GM03348 (cell line): ENCODE data around the gene NUP50.
A peak's percentile ranks its signal among the peaks of the same experiment; 100 is the strongest.

Experiments
- DNase-seq: peaks from one replicate; pipeline ENCODE4 v3.0.0; 2012; ENCODE audit warnings: low spot score

NUP50 gene, protein sequence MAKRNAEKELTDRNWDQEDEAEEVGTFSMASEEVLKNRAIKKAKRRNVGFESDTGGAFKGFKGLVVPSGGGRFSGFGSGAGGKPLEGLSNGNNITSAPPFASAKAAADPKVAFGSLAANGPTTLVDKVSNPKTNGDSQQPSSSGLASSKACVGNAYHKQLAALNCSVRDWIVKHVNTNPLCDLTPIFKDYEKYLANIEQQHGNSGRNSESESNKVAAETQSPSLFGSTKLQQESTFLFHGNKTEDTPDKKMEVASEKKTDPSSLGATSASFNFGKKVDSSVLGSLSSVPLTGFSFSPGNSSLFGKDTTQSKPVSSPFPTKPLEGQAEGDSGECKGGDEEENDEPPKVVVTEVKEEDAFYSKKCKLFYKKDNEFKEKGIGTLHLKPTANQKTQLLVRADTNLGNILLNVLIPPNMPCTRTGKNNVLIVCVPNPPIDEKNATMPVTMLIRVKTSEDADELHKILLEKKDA

GRCh38 chr22:45163451-45164269, at the start of gene NUP50:
Gene NUP50, plus strand, starts transcription at chr22:45163925. Its CDS starts 4,253 bp downstream, at chr22:45168178.
- peak; percentile 100 for DNase-seq

DNA sequence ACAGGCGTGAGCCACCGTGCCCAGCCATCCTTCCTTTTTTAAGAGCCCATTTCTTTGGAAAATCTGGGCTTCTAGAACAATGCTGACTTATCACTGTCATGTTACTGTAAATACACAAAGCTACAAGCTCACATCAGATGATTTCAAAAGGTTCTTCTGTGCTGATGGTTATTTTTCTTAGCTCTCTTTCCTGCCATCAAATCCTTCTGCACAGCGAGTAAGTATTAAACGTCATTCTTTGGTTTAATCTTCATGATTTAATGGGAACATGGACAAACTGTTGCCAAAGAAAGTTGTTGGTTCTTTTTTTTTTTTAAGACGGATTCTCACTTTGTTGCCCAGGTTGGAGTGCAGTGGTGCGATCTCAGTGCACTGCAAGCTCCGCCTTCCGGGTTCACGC, 43.3 kb upstream of the NUP50 start:
- DNase-seq, result no peak

- no peak for DNase-seq
Measured at GRCh38 chr22:45120931-45121330, 42.8 kb upstream of the NUP50 start.

GRCh38 chr22:45124176-45124847, 39.4 kb upstream of the NUP50 start:
- no peak for DNase-seq

GRCh38 chr22:45125188-45125587, 38.5 kb upstream of the NUP50 start:
- DNase-seq, result peak; percentile 59

- DNase-seq, result peak; percentile 54
Measured at GRCh38 chr22:45127866-45128265, 35.9 kb upstream of the NUP50 start.

DNA sequence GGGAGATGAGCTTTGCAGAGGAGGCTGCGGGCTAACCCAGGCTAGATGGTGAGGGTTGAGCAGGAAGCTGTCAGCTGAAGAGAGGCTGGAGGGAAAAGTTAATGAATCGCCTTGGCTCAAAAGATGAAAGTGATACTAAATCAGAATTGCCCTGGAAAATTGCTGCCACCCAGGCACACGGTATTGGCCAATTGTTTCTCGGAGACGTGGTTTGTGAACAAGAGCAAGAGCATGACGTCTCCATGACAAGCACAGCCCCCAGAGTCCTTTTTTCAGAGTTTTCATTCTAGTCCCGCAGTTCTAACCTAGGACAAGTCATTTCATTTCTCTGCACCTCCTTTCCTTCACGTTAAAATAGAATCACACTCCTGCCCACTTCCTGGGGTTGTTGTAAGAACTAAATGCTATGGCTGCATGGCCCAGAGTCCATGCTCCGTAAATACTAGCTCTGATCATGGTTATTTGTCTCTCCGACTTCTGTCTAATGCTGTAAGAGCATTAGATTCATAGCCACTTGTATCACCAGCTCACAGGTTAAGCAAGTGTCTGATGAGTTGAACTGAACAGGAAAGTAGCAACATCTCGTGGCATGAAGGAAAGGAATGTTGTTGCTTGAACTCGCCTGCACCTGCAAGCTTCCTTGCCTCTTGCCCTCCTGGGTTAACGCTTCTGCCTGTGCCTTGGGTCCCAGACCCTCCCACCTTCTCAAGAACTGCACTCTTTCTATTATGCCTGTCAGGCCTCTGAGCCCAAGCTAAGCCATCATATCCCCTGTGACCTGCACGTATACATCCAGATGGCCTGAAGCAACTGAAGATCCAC, 33.8 kb upstream of the NUP50 start:
- DNase-seq, result no peak

GRCh38 chr22:45130891-45131290, 32.8 kb upstream of the NUP50 start:
- no peak for DNase-seq

DNA sequence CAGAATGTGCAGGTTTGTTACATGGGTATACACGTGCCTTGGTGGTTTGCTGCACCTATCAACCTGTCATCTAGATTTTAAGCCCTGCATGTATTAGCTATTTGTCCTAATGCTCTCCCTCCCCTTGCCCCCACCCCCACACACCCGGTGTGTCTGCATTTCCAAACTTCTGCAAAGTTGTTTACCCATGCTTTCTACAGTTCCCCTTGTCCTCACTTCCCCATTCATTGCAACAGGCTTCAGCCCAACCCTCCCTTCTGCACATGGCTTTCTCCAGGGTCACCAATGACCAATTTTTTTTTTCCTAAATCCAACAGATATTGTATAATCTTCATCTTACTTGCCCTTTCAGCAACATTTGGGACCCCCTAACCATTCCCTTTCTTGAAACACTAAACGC, 32.0 kb upstream of the NUP50 start:
- DNase-seq, result no peak

DNA sequence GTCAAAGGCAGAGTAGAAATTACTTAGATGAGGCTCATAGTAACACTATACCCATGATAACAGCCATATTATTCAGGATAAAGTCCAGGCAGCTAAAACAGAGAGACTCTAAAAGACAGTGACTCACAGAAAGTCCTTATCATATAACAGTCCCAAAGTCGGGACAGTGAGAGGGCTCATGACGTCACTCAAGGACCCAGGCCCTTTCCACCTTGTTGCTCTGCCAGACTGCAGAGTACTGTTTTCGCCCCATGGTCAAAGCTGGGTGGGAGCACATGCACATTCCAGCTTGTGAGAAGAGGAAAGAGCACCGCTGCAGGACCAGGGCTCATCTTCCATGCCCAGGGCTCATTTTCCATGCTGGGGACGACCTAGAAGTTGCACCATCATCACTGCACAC, 29.4 kb upstream of the NUP50 start:
- no peak for DNase-seq

DNA sequence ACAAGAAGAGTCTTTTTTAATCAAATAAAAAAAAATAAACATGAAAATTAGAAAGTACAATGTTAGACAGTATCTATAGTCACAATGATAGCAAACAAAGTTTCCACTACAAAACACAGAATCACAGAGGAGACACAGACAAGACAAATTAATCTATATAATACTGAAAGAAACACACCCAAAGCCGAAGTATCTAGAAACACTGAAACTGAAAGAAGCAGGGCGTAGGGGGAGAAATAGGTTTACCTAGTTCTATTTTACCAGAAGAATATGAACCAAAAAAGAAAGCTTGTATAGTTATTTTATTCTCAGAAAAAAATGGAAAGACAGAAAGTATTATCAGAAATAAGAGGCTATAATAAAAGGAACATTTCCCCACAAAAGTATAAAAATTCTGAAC, 27.1 kb upstream of the NUP50 start:
- DNase-seq, result no peak

DNA sequence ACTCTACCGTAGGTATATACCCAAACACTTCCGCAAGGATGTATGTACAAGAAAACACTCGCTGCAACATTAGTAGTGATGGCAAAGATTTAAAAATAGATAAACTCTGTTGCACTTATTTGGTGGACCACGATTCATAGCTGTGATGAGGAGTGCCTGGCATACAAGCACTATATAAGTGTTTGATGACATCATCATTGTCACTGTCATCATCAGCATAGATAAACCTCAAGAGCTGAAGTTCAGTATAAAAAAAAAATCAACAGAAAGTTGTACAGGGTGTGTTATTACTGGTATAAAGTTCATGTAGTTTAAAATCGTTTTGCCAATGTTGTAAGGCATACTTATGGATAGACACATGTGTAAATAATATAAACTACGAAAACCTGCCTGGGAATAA, 24.0 kb upstream of the NUP50 start:
- no peak for DNase-seq

DNA sequence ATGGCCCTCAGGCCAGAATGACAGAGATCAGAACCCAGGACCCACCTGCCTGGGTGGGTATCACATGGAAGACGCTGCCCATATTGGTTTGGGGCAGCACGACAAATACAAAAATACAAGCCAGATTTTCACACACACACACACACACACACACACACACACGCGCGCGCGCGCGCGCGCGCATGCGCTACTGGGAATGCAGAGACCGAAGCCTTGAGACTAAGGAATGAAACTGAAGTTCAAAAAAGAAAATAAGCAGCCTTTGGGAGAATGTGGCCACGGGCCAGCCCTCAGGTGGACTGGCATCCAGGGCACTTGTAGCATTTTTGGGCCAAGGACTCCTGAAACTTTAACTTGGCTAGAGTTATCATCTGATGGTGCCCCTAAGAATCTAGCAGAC, 21.3 kb upstream of the NUP50 start:
- no peak for DNase-seq

DNA sequence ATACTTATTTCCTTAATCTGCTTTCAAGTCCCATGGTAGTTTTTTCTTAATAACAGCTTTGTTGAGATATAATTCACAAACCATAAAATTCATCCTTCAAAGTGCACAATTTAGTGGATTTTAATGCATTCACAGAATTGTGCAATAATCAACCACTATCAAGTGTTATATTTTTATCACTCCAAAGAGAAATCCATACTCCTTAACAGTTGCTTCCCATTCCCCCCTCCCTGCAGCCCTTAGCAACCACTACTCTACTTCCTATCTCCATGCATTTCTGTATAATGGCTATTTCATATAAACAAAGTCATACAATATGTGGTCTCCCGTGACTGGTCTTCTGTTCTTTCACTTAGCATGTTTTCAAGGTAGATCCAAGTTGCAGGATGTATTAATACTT, 18.8 kb upstream of the NUP50 start:
- no peak for DNase-seq

DNA sequence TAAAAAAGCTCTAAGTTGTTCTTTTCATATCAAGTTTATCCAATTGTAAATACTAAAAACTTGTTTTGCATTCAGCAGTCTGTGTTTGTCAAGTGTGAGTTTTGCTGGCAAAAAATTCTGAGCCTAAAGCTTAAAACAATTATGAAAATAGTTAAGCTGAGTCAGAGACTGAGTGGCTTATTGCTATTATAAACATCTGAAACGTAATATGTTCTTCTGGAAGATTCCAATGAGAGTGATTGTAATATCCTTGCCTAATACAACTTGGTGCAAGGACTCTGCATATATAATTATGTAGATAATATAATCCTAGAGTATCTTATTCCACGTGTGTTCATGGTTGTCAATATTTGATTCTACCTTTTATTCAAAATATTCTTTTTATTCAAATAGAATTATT, 14.1 kb upstream of the NUP50 start:
- peak; percentile 46 for DNase-seq

- no peak for DNase-seq
Measured at GRCh38 chr22:45150139-45150538, 13.6 kb upstream of the NUP50 start.

DNA sequence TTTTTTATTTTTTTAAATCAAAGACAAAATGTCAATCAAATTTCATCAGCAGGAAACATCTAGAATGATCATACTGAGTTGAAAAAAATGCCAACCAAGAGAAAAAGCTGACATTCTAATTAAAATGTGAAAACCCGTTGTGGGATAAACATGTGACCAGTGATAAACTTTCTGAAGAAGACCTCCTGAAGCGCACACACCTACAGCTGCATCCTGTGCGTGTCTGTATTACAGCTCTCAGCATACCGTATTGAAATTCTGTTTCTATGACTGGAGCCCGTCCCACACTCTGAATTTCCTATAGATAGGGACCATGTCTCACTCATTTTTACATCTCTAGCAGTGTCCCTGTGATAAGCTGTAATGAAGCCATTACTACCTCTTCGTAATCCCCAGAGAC, 12.2 kb upstream of the NUP50 start:
- DNase-seq, result no peak

DNA sequence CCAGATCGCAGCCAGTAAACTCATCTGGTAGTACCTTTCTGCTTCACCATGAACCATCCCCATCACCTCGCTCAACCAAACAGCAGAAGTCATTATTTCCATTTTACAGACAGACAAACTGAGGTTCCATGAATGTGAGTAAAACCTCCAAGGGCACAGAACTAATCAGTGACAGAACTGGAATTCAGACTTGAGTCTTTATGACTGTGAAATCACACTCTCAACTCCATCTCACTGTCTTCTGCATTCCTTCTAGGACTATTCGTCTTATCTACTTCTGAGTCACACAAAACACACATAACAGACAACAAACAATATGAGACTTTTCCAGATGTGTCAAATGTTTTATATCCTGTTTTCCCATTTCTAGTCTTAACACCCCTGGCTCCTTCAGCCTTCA, 9.3 kb upstream of the NUP50 start:
- peak; percentile 44 for DNase-seq

GRCh38 chr22:45155050-45155840, 8.5 kb upstream of the NUP50 start:
- no peak for DNase-seq

GRCh38 chr22:45157907-45158306, 5.8 kb upstream of the NUP50 start:
- no peak for DNase-seq
